Measurements from ENCODE around the gene NOD1. TPM values are rescaled to one million over a fixed set of nuclear protein-coding genes. Genes with fewer than 3 reads are reported as not detected.

Gene NOD1, protein sequence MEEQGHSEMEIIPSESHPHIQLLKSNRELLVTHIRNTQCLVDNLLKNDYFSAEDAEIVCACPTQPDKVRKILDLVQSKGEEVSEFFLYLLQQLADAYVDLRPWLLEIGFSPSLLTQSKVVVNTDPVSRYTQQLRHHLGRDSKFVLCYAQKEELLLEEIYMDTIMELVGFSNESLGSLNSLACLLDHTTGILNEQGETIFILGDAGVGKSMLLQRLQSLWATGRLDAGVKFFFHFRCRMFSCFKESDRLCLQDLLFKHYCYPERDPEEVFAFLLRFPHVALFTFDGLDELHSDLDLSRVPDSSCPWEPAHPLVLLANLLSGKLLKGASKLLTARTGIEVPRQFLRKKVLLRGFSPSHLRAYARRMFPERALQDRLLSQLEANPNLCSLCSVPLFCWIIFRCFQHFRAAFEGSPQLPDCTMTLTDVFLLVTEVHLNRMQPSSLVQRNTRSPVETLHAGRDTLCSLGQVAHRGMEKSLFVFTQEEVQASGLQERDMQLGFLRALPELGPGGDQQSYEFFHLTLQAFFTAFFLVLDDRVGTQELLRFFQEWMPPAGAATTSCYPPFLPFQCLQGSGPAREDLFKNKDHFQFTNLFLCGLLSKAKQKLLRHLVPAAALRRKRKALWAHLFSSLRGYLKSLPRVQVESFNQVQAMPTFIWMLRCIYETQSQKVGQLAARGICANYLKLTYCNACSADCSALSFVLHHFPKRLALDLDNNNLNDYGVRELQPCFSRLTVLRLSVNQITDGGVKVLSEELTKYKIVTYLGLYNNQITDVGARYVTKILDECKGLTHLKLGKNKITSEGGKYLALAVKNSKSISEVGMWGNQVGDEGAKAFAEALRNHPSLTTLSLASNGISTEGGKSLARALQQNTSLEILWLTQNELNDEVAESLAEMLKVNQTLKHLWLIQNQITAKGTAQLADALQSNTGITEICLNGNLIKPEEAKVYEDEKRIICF
- 9.3 and 12.4 TPM in 2 replicates for total RNA-seq

DNA sequence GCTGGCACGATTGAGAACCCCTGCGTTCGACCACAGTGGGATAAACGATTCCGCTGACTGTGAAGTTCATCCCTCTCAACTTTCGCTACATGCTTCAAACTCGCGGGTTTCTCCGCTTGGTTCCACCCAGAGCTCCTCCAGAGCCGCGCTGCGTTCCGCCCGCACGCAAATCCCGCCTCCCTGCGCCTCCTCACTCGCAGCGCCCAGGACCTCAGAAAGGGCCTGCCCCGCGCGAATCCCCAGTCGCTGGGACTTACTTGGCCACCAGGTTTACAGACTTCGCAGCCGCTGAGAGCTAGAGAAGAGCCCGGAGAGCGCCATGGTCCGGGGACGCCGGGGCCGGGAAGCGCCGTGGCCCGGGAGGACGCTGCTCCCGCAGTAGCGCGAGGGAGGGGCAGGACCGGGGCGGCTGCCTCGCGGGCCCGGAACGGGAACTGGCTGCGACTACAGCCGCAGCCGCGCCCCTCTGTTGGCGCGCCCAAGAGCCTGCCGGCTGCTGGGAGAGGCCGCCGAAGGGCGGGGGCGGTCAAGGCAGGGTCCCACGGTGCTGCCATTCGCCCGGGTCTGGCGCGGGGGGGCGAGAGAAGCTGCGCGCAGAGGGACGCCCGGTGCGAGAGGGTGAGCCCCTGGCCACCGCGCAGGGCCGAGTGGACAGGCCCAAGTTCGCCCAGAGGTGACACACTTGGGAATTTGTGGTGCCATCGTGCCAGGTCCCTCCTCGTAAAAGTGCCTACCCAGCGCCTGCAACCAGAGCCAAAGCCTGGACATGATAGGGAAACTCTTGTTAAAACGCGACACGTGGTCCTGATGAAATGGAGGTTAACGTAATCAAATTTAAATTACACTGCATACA is at the start of gene NOD1:
Gene NOD1 (minus strand): TSS at position 436 of the 853 bp plus-strand sequence. CDS start 21,863 bp downstream, outside the sequence.

DNA sequence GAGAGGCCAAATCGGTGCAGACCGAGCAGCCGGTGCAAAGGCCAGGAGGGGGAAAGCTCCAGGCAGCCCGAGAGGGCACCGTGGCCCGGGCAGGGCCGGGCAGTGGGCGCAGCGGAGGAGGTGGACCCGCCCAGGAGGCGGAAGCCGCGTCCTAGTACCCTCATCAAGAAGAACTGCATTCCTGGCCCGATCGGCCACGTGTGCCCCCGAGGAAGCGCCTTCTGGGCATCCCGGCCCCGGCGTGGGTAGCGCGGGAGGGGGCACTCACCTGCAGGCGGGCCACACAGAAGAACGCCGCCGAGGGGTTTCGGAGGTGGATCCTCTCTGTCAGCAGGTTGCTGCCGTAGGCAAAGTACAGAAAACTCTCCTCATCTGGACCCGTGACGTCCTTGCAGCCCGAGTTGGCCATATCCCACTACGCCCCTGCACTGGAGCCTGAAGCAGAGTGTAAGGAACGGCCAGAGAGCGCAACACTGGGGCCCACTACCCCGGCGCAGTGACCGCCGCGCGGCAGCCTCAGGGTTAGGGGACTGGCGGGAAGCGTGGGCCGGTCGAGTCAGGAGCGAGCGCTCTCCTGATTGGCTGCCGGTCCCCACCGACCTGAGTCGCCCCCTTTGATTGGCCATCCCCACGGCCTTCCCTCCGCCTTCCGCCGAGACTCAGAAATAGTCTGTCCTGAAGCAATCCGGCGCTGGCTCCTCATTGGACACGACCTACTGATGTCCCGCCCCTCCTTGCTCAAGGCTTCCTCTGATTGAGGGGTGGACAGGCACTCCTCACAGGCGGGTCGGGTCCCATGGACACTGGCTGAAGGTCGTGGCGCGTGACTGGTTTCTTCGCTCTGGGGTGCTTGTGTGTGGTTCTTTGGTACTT is 26.0 kb upstream of the NOD1 start, which contains the start of gene GGCT:
Gene GGCT (minus strand): TSS at position 529 of the 873 bp plus-strand sequence. CDS start 120 bp downstream, at position 409.

Other genes with a start within 250 kb of the NOD1 start
- 8.2 and 8.7 TPM in 2 replicates for gene ZNRF2, start 194.2 kb downstream of the NOD1 start, total RNA-seq
- 40.0 and 44.1 TPM in 2 replicates for gene GGCT, start 26.0 kb upstream of the NOD1 start, total RNA-seq
- gene GARS1, start 116.1 kb upstream of the NOD1 start, total RNA-seq, result 117 and 144 TPM in 2 replicates
- gene CRHR2, start 203.7 kb upstream of the NOD1 start, total RNA-seq, result not detected in 2 replicates